ENCODE results near the gene MUC4.

DNA sequence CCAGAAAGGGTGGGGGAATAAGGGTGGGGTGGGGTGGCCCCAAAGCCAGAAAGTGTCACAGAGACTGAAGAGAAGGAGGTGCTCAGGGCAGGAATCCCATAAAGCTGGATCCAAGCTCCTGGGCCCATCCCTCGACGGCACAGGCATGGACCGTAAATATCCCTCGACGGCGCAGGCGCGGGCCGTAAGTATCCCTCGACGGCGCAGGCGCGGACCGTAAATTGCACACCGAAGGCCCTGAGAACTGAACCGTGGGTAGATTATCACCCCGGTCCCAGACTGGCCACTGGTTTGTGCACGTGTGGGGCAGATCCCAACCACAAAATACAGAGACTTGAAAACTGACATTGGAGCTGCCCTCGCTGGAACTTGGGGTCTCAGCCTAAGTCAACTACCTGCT lies 41.3 kb upstream of the MUC4 start:
- TF ChIP-seq, protein P1, sequence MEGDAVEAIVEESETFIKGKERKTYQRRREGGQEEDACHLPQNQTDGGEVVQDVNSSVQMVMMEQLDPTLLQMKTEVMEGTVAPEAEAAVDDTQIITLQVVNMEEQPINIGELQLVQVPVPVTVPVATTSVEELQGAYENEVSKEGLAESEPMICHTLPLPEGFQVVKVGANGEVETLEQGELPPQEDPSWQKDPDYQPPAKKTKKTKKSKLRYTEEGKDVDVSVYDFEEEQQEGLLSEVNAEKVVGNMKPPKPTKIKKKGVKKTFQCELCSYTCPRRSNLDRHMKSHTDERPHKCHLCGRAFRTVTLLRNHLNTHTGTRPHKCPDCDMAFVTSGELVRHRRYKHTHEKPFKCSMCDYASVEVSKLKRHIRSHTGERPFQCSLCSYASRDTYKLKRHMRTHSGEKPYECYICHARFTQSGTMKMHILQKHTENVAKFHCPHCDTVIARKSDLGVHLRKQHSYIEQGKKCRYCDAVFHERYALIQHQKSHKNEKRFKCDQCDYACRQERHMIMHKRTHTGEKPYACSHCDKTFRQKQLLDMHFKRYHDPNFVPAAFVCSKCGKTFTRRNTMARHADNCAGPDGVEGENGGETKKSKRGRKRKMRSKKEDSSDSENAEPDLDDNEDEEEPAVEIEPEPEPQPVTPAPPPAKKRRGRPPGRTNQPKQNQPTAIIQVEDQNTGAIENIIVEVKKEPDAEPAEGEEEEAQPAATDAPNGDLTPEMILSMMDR (IDR thresholded peaks at IDR 0.05): no peak
- TF ChIP-seq POLR2A (IDR thresholded peaks at IDR 0.05): no peak

All from gastroesophageal sphincter (tissue), 3 donors.